Activated CD4-positive, alpha-beta T cell treated with anti-CD3 and anti-CD28 coated beads for 4 hours (primary cell): ENCODE results near the gene VCX2.
"Not testable (repeated sequence)": the region's sequence is repeated elsewhere in the genome, so short reads cannot be mapped to it uniquely, and the experiment has no call there.

Source experiments
- DNase-seq, 2 donors: peaks; one replicate each; pipeline ENCODE4 v3.0.0-alpha.2; 2020

VCX2 gene

DNA sequence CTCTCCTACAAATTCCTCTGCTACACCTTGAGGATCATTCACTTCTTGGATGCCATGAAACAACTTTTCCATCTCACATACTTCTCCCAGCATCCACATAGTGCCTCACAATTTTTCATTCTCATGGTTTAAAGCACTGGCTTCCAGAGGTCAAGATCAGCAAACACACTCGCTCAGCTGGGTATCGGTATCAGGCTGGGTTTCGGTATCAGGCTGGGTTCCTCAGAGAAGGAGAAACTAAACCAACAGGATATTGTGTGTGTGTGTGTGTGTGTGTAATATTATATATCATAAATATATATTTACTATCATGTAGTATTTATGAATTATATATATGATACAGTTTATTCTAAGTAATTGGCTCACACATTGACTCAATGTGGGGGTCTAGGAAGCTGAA lies at the start of gene VCX2:
Gene VCX2, minus strand, starts transcription at position 99 of the 400 bp plus-strand sequence. CDS start 624 bp downstream, outside the sequence.
- not testable (repeated sequence) for DNase-seq

DNA sequence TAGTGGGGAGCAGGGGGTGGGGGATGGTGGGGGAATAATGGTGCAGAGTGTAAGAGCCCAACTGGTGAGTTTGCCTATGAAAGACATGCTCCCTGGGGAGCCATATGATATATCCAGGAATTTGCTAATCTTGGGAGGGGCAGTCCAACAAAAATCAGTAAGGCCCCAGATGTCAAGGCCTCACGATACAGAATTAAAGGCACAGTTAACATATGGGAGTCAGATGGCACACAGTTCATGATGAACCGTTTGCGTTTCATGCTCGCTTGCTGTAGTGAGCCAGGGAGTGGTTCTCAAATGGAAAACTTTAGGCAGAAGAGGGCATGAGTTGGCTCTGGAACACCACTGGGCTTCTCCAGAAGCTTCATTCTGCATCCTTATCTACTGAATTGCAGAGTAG lies 33.9 kb upstream of the VCX2 start:
- no peak for DNase-seq

DNA sequence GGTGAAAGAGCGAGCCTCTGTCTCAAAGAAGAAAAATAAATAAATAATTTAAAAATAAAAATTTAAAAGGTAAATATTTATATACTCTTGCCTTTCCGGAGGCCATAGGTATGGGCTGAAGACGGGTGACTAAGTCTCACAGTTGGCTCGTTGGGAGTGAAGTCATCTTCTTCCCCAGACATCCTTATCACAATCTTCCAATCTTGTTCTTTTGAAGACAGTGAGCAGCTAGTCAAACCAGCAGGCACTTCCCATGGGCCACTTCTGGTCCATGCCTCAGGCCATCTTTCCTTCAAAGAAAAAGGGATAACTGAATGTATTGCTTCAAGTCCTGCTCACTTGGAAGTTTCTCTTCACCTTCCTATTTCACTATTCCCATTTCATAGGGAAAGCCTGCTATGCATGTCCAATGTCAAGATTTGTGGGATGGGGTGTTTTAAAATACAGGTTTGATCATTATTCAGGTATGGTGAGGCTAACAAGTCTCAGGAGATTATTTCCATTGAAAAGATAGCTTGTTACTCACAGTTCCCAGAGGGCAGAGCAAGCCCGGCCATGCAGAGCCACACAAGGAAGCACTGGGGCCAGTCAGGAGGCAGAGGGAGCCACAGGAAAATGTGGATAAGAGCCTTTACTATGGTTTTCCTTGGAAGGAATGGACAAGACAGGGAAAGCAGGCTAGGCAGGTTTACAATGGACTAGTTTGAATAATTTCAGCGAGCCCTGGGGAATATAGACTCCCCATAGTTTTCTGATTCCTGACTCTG lies 33.3 kb upstream of the VCX2 start:
- DNase-seq: no peak

DNA sequence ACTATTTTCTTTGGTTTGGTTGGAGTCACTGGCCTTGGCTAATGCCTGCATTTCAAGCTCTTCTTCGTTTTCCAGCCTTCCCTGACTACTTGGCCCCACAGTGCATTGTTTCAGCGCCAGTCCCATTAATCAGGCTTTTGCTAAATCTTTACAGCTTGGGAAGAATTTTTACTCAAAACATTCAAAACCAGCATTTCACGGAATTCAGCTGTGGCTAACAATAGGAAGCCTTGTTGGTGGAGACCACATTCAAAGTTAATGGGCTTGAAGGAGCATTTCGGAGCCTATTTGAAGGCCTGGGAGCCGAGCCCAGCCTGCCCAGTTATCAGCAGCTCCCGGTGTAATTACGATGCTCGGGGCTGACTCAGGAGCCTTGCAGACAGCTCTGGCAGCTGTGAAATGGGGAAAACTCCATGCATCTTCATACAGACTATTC lies 30.8 kb upstream of the VCX2 start:
- no peak for DNase-seq

DNA sequence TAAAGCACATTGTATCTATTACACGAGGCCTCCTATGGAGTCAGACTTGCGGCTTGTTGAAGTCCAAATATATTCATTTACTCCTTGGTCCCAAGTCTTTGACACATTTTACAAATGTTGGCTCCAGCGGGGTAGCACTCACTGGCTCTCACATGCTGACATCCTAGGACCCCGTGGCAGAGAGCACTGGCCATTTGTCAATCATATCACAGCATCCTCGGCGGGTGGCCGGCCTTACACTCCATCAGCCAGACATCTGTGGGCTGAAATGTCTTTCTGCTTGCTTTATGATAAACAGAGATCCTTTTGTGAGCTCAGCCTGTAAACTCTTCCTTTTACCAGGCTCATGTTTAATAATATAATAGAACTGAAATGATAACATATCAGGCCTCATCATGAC lies 25.7 kb upstream of the VCX2 start:
- DNase-seq: no peak

DNA sequence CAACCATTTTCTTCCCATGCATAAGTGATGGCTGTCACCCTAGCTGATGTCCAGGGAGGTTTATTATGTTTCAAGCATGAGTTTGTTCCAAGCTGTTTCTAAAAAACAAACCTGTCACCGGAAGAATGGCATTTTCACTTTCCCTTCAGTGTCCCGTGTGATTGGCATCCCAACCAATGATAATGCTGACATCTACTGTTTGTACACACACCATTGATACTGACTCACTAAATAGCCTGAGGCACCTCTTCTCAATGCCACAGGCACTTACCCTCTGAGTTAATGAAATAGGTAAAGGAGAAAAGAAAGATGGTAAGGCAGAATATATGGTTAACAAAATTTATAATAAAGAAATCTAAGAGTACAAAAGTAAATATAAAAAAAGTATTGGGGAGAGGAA lies 23.1 kb upstream of the VCX2 start:
- no peak for DNase-seq

DNA sequence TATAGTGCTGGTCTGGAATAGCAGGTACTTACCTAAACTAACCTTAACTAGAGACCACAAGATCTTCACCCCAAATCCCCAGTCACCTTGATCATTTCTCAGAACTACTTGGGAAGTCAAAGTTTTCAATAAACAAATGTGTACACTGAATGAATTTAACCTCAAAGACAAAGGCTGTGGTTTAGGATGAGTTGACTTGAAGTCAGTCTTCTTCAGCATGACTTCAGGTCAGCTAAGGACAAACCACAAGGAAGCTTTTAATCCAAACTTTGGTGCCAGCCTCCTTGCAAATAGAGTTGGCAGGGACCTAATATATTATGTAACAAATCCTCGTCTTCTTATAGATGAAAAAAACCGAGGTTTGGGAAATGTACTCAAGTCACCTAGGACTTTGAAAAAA lies 21.2 kb upstream of the VCX2 start:
- no peak for DNase-seq

DNA sequence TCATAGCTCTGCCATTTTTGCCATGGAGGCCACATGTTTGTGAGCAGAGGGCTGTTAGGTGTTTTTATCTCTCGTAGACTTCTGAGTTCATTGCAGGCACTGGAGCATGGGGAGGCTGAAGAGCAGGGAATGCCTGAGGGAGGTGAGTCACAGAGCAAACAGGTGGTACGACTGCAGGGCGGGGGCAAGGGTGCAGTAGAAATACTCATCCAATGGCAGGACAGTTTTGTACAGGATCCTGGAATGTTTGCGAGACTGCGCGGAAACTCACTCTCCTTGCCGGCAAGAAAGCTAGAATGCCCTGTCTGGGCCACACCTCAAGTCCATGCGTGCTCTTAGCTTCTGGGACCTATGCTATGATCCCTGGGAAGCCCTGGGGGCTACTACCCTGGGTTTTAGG lies 20.0 kb upstream of the VCX2 start:
- no peak for DNase-seq

DNA sequence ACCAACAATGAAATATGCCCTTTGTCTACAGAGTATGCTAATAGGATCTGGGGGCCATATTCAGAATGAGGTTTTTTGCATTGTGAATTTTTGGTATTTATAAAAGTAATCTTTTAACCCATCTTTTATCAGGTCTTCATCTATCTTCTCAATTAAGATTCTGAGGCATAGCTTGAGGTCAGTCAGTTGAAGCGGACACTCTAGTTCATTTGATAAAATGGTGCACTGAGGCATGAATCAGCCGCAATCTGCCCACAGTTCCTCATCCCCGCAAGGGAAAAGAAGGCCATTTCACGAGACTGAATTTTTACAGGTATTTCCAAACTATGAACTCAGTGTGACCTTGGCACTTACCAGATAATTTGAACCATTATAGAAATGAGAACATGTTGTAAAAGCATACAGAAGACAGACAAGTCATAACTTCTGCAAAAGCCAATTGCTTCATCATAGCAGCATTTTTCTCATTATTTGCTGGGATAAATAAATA lies 19.3 kb upstream of the VCX2 start:
- no peak for DNase-seq

DNA sequence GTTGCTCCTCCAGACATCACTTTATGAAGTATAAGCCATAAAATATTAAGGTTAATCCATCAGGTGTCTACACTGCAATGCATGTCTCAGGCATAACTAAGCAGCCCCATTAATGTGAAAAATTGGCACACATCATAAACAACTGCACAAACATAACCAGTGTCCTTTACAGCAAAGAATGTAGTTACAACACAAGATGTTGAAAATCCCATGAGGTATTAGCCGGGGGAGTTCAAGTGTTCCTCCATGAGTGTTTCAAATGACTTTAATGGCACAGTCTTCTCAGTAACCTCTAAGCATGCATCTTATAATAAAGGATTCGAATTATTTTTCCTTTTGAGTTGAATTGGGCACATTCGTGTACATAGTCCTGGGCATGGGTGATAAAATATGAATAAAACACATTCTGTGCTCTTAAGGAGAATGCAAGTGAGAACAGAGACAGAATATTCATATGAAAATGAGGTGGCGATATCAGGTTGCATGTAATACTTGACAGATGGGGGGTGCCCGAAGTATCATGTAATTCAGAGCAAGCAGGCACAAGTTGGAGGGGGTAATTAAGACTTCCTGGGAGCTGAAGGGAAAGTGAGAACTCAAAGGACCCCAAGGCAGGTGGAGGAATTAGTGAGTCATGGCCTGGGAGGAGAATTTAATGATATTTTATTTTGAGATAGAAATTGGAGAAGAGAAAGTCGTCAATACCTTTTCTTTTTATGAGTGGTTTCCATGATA lies 18.2 kb upstream of the VCX2 start:
- no peak for DNase-seq

DNA sequence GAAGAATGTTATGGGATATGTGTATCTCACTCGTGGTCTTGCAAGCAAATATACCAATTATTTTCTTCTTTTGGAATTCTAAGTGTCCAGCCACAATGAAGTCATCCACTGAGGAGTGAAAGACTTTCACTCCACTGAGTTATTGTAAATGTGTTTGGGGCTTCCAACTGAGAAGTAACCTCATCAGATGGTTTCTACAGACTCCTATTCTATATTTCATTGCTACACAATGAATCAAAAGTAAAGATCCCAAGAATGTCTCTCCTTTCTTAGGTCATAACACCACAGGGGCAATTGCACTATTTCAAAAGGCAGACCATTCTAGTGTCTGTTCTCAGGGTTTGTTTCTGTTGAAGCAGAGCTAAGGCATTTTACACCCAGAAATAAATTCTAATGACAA lies 12.3 kb upstream of the VCX2 start:
- DNase-seq: no peak

DNA sequence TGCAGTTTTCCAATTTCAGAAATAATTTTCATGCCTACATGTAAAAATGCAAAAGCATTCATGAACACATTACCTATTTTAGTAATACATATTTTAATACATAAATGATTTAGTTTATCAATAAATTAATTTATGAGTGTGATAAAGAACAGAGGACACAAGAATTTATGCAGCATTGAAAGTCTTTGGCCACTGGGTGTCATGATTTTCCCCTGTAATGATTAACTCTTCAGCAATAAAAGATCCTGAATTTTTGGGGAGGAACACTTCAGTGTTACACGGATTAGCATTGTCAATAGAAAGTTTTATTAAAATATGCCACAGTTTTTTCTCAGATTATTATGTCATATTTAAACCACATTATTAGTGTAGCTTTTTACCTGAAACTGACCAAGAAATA lies 8.6 kb upstream of the VCX2 start:
- no peak for DNase-seq

DNA sequence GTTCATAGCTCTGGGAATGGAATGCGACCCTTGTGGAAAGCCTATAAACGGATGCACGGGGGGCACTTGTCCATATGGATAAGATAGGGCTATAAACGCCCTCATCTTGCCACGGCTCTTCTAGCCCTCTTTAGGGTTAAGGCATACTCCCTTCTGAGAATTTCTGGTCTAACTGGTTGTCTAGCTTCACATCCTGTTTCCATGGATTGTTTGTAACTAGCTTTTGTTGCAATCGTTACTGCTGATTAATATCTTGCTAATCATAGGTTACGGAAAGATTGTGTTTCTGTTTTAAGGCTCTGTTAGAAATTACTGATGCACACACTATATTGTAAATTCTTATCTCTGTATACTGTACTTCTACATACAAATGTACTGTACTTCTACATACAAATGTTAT lies 17.1 kb downstream of the VCX2 start:
- DNase-seq: not testable (repeated sequence)

DNA sequence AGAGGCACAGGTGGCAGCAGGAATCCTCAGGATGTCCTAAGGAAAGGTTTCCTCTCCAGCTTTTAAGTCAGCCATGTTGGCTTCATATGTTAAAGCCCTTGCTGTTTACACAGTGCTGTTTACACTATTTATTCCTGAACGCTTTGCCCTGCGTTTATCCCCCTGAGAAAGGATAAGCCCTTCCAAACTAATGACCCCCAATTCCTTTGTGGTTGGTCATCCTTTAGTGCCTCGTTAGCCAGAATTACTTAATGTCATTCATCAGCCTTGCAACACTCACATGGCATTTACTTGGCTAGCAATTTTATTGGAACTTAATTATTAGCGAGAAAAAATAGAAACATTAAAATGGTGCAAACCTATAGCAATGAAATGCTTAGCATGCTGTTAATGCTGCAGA lies 23.8 kb downstream of the VCX2 start:
- no peak for DNase-seq

DNA sequence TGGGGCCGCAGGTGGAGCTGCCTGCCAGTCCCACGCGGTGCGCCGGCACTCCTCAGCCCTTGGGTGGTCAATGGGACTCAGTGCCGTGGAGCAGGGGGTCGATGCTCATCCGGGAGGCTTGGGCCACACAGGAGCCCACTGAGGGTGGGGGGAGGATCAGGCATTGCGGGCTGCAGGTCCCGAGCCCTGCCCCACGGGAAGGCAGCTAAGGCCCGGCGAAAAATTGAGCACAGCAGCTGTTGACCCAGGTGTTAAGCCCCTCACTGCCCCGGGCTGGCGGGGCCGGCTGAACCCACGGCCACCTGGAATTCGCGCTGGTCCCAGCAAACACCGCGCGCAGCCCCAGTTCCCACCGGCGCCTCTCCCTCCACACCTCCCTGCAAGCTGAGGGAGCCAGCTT lies 26.1 kb downstream of the VCX2 start:
- DNase-seq: no peak

DNA sequence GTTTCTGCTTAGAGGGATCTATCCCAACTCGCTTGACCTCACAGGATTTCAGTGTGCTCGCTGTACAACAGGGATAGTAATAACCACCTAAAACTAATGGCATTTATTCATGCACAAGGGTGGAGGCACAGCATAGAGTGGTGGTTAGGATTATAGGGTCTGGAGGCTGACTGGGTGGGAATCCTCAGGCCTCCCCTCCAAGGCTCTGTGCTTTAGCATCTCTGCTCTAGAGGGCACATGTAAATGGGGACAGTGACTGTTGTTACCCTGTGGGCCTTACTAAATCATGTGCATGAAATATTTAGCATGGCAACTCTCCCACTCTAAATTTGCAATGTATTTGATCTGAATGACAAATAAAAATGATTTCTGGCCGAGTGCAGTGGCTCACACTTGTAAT lies 29.2 kb downstream of the VCX2 start:
- DNase-seq: no peak

DNA sequence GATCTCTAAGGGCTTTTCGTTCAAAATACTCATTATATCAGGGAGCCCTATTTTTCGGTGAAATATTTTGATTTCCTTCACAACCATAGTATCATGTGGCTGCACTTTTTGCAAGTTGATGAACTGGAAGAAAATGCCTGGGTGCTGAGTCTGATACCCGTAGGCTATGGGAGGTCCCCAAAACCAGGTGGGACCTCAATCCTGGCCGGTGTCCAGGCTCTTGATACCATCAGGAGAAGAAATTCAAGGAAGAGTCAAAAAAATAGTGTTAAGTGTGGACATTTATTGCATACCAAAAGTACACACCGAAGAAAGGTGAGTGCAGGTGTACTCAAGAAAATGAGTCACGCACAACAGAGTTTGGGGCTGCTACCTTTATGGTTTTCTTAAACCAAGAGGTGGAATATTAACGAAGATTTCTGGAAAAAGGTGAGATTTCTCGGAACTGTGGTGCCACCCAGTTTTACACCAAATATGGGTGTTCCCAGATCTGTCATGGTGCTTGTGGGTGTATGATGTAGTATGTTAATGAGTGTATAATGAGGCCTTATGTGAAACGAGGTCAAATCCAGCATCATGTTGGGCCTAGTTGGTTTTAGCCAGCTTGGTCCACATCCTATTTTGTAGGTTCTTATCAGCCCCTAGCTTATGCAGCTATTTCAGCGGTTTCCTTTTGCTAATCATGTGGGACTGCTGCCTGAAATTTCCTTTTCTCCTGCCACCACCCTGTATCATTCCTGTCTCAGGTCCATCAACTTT lies 29.9 kb downstream of the VCX2 start:
- no peak for DNase-seq

DNA sequence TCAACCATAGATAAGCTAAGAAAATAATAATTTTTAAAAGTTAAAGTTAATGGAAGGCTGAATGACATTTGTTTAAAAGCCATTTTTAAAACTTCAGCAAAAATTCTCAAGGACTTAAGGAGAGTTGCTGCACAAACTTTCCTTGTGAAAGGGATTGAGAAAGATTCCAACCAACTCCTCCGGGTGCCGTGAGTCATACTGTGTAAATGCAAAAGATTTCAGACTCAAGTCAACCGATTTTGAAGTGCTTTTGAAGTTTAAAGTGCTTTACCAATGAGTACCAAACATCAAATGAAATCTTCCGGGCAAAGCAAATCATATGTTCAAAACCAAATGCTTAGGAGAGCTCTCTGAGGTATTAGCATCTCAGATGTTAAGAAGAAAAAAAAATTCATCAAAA lies 31.4 kb downstream of the VCX2 start:
- no peak for DNase-seq

DNA sequence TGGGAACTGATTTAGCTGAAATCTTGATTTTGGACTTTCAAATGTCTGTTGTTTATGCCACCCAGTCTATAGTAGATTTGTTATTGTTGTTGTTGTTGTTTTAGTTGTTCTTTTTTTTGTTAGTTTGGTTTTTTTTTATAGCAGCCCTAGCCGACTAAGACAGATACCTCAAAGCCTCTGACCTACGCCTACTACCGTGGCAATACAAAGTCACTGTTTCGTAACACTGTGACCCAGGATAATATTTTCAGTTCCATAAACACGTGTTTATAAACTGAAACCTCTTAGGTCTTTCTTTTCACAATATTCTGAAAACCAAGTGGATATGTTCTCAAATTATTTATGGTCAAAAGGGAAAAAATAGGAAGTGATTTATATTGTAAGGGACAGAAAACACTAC lies 32.8 kb downstream of the VCX2 start:
- DNase-seq: no peak

DNA sequence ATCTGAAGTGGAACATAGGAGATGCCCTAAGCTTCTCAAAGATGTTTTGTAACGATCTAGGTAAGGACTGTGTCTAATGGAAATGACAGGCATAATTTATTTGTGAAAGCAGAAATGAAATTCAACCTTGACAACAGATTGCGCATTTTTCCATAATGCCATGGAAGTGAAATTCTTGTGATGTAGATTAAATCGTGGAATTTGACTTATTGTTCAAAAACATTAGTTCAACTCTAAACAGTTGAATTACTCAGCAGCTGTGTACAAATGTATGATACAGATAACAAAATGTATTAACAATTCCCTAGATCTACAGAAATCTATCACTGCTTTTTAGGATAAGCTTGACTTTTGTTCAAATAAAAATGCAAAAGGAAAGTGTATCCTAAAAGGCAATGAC lies 44.4 kb downstream of the VCX2 start:
- DNase-seq: no peak

DNA sequence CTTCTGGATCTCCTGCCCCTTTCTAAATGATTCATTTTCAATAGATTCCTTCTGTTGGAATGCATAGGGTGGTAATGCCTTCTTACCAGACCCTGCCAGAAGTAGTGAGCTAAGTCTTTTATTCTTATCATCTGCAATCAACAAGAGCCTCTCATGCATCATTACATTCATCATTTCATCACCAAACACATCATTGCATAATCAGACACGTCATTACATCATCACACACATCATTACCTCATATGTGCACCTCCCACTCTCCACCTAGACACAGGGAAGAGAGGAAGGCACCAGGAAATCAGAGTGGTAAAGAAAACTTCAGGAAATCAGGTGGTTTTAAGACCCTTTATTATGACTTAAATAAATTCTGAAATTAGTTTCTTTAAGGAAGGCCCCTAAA lies 45.0 kb downstream of the VCX2 start:
- no peak for DNase-seq

DNA sequence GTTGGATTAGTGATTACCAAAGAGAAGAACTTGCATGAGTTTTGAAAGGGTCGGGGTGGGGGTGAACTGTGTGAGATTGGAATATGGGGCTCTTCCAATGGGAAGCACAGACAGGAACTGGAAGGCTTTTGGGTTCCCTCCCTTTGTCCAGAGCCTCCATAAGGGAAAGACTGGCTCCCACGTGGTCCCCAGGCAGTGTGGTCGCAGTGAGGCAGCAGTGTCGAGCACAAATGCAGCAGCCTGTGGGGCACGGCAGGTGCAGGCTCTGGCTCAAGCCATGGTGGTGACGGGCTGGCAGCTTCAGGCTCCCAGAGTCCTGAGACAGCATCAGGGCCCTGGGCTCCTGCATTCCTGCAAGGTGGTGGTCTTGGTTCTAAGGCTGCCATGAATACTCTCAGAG lies 45.5 kb downstream of the VCX2 start:
- no peak for DNase-seq

DNA sequence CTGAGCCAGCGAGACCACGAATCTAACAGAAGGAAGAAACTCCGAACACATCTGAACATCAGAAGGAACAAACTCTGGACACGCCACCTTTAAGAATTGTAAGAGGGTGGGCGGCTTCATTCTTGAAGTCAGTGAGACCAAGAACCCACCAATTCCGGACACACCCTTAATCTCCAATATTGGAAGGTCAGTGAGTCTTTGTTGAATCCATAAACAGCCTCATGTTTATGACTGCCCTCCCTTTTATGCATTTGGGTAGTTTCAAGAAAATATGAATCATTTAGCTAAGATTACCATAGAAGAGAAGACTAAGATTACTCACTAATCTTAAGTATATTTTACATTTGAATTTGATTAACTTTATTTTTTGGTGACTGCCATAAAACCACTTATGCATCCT lies 48.5 kb downstream of the VCX2 start:
- no peak for DNase-seq

DNA sequence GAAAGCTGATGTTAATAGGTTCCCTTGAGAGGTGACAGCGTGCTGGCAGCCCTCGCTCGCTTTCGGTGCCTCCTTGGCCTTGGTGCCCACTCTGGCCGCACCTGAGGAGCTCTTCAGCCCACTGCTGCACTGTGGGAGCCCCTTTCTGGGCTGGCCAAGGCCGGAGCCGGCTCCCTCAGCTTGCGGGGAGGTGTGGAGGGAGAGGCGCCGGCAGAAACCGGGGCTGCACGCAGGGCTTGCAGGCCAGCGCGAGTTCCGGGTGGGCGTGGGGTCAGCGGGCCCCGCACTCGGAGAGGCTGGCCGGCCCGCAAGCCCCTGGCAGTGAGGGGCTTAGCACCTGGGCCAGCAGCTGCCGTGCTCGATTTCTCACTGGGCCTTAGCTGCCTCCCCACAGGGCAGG lies 49.7 kb downstream of the VCX2 start:
- DNase-seq: not testable (repeated sequence)
